Stimulated activated CD8-positive, alpha-beta memory T cell treated with anti-CD3 and anti-CD28 coated beads, Interleukin-4, amount 100 ng/mL, for 24 hours (primary cell): ENCODE results near the gene SMIM22.
"Not testable (repeated sequence)": the region's sequence is repeated elsewhere in the genome, so short reads cannot be mapped to it uniquely, and the experiment has no call there.

Experiments used
- DNase-seq: peaks from one replicate; pipeline ENCODE4 v3.0.0-alpha.2; 2020; ENCODE audit warnings: low read depth

SMIM22 gene

GRCh38 chr16:4768549-4769305 is 26.4 kb upstream of the SMIM22 start:
- peak; percentile 90 for DNase-seq

DNA sequence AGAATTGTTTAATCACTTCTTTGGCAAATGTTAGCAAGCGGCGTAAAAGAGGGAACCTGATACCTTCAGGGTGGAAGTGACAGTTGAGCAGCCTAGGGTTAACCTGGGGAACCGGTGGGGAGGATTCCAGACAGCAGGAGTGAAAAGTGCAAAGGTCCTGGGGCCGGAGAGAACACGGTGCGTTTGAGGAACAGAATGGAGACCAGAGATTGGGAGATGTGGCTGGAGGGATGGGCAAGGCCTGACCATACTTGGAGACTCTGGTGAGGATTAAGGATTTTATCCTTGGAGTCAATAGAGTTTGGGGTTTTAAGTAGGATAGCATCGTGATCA is 25.9 kb upstream of the SMIM22 start:
- DNase-seq: no peak

DNA sequence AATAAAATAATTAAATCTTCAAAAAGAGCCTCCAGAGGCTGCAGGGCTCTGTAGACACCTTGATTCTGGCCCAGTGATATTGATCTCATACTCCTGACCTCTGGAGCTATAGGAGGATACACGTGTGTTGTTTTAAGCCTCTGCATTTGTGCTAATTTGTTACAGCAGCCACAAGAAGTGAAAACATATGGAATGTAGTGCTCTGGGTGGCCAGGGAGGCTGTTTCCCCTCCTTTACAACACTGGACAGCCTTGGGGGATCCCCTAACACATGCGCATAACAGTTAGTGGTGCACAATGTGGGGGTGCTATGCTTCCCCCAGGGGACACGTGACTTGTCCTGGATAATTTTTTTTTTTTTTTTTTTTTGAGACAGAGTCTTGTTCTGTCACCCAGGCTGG is 23.5 kb upstream of the SMIM22 start:
- no peak for DNase-seq

DNA sequence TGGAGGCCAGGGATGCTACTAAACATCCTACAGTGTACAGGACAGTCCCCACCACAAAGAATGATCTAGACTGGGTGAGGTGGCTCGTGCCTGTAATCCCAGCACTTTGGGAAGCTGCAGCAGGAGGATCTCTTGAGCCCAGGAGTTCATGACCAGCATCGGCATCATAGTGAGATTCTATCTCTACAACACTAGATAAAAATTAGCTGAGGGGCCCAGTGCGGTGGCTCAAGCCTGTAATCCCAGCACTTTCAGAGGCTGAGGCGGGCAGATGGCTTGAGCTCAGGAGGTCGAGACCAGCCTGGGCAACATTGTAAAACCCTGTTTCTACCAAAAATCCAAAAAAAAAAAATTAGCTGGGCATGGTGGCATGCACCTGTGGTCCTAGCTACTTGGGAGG is 22.8 kb upstream of the SMIM22 start:
- no peak for DNase-seq

GRCh38 chr16:4775005-4775404 is 20.2 kb upstream of the SMIM22 start:
- DNase-seq: no peak

GRCh38 chr16:4776141-4776705 is 18.9 kb upstream of the SMIM22 start:
- DNase-seq: no peak

GRCh38 chr16:4777339-4778049 is 17.7 kb upstream of the SMIM22 start:
- no peak for DNase-seq

- DNase-seq: no peak
These were observed 17.1 kb upstream of the SMIM22 start for GRCh38 chr16:4778050-4778392.

- DNase-seq: no peak
These were observed 14.9 kb upstream of the SMIM22 start for GRCh38 chr16:4780235-4780634.

GRCh38 chr16:4783251-4783950 is 11.8 kb upstream of the SMIM22 start:
- no peak for DNase-seq

GRCh38 chr16:4783951-4784336 is 11.2 kb upstream of the SMIM22 start:
- DNase-seq: no peak

DNA sequence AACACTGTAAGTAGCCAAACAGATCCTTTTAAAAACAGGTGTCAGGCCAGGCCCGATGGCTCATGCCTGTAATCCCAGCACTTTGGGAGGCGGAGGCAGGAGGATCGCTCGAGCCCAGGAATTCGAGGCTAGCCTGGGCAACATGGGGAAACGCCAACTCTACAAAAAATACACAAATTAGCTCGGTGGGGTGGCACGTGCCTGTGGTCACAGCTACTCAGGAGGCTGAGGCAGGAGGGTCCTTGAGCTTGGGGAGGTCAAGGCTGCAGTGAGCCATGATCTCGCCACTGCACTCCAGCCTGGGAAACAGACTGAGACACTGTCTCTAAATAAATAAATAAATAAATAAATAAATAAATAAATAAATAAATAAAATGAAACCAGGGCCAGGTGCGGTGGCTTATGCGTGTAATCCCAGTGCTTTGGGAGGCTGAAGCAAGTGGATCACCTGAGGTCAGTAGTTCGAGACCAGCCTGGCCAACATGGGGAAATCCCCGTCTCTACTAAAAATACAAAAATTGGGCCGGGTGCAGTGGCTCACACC is 10.7 kb upstream of the SMIM22 start:
- not testable (repeated sequence) for DNase-seq

DNA sequence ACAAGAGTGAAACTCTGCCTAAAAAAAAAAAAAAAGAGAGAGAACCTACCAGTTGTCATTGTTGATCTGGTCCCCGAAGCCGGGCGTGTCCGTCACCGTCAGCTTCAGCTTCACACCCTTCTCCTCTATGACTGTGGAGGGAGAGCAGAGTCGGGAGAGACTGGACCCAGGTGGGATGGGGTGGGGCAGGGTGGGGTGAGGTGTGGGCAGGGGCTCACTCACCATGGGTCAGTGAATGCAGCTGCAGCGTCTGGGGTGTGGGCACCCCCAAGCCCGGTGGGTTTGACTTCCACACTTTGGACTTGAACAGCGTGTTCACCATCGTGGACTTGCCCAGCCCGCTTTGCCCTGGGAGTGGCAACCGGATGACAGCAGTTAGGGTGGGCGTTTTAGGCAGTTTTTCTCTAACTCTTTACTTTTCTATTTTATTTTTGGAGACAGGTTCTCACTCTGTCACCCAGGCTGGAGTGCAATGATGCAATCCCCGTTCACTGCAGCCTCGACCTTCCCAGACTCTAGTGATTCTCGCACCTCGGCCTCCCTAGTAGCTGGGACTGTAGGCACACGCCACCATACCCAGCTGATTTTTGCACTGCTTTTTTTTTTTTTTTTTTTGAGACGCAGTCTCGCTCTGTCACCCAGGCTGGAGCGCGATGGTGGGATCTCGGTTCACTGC is 9.3 kb upstream of the SMIM22 start:
- DNase-seq: no peak

DNA sequence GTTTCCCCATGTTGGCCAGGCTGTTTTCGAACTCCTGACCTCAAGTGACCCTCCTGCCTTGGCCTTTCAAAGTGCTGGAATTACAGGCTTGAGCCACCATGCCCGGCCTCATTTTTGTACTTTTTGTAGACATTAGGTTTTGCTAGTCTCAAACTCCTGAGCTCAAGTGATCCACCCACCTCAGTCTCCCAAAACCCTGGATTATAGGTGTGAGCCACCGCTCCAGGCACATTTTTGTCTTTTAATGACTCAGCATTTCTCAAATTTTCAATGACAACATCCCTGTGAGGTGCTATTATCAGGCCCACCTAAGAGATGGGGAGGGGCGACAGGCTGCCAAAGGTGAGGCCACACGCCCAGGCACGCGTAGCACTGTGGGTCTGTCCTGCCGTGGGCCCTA is 8.1 kb upstream of the SMIM22 start:
- DNase-seq: no peak

GRCh38 chr16:4787627-4788482 is 7.3 kb upstream of the SMIM22 start, which contains the start of gene SEPTIN12:
Gene SEPTIN12, minus strand, starts transcription at chr16:4788345. Its CDS starts 700 bp downstream, at chr16:4787645.
- DNase-seq: no peak

DNA sequence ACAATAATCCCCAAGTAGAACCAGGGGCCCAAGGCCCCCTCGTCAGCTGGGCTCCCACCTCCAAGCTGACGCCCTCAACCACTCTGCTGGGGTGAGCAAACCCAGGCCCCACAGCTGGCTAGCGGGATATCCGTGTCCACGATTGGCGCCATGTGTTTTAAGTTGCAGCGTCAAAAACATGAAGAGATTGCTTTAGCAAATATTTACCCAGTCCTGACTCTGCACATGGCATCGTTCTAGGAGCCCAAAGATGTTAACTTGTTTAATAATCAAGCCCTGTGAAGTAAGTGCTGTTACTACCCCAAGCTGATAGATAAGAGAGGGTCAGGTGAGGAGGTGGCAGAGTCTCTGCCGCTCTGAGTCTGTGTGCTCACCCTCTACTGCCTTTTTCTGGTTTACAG is 6.7 kb upstream of the SMIM22 start:
- no peak for DNase-seq

GRCh38 chr16:4788910-4789309 is 6.3 kb upstream of the SMIM22 start:
- DNase-seq: no peak

DNA sequence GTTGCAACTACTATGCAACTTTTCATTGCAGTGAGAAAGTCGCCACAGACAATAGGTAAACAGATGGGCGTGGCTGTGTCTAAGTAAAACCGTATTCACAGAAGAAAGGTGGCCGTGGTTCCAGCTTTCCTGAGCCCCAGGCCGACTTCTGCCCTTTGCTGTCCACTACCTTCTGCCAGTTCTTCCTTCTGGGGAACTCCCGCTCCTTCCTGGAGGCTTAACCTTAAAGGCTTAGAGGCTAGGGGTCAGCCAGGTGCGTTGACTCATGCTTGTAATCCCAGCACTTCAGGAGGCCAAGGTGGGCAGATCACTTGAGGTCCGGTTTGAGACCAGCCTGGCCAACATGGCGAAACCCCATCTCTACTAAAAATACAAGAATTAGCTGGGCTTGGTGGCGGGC is 4.9 kb upstream of the SMIM22 start:
- no peak for DNase-seq

DNA sequence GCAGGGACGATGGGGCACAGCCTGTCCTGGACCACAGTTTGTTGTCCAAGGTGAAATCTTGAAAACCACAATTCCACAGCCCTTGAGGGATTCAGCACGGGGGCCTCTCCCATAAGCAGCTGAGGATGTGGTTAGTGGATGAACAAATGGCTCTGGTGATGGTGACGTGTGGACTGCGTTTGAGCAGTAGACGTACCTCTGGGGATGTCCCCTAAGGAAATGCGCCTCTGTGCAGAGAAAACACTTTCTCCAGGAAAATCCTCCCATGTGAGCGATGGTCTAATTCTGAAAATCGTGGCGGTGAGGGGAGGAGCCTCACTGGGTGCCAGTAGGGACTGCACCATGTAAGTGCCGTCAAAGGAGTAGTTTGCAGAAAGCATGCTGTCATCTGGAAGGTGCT is 4.3 kb upstream of the SMIM22 start:
- no peak for DNase-seq

DNA sequence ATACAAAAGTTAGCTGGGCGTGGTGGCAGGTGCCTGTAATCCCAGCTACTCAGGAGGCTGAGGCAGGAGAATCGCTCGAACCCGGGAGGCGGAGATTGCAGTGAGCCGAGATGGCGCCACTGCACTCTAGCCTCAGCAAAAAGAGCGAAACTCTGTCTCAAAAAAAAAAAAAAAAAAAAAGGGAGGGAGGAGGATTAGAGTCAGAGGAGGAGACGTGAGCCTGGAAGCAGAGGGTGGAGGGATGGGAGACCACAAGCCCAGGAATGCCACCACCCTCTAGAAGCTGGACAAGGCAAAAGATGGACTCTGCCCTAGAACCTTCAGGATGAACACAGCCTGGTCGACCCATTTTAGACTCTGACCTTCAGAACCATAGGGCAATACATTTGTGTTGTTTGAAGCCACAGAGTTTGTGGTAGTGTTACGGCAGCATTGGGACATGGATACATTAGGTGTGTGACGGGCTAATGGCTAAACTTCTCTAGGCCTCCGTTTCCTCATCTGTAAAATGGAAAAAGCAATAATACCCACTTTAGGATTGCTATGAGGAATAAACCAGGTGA is 2.1 kb upstream of the SMIM22 start:
- DNase-seq: no peak
